ENCODE measurements around the gene POU6F2. TPM values are rescaled to one million over a fixed set of nuclear protein-coding genes. Genes with fewer than 3 reads are reported as not detected.

Gene POU6F2
- total and polyA plus RNA-seq, 4 donors: 0.38 to 1.9 (median 1.5) TPM; not detected in 1

DNA sequence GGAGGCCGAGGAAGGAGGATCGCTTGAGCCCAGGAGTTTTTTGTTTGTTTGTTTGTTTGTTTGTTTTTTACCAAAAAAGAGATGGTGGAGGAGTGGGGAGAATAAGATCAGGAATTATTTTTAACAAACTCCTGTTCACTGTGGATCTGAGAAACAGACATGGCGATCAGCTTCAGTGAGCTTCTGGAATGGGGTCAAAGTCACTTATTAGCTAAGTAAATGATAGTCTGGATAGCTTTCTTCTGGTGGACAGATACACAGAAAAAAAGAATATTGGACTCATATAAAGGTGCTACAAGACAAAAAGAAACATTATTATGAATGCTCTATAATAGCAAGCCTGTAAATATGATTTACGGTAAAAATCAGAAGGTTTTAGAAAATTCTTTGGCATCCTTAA lies 85.1 kb downstream of the POU6F2 start:
- Histone ChIP-seq H3K27me3 (ENCODE audit: control insufficient read depth in 1 of 2, insufficient read depth in 2 of 2, low read length in 1 of 2) (no peaks in the 10 kb centered on the region), H3K27ac (ENCODE audit: low read depth in 1 of 2, low read length in 2 of 2) (no peak overlapping the region), H3K36me3 (ENCODE audit: control insufficient read depth in 1 of 2, insufficient read depth in 2 of 2, low read length in 1 of 2) (no peaks in the 10 kb centered on the region), H3K4me1 (ENCODE audit: control insufficient read depth in 1 of 2, insufficient read depth in 2 of 2, low read length in 2 of 2) (no peaks in the 10 kb centered on the region), H3K9me3 (ENCODE audit: control insufficient read depth, low read length) (no peaks in the 10 kb centered on the region), H3K4me3 (ENCODE audit: low read length in 2 of 2) (no peak overlapping the region)
- intact Hi-C loops (cut with DNase I): no loop called here
- no peak for ATAC-seq (ENCODE audit: low FRiP score)
- no peak for DNase-seq
- 75 to 81% methylated on average over 4 of the region's 4 CpGs for WGBS, 2 donors

DNA sequence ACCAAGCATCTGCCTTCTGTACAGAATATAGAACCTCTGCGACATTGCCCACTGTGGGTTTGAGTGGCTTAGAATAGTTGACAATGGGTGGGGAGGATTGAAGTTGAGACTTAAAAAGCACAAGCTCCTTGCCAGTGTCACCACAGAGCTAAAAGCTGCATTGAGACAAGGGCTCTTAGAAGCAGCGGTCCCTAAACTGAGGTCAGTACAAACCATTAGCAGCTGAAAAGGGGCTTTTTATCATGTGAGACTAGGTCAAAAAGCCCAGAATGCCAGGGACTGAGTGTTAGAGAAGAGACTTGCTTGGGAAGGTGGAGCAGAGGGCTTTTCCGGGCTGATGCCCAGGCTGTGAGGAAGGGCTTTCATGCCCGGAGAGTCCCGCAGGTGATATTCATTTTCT lies 91.3 kb downstream of the POU6F2 start:
- no peak for DNase-seq
- H3K27ac ChIP-seq (ENCODE audit: low read depth in 1 of 2, low read length in 2 of 2): no peak overlapping the region
- no peak for ATAC-seq (ENCODE audit: low FRiP score)
- intact Hi-C loops (cut with DNase I): no loop called here
- H3K36me3 ChIP-seq (ENCODE audit: control insufficient read depth in 1 of 2, insufficient read depth in 2 of 2, low read length in 1 of 2): no peaks in the 10 kb centered on the region
- H3K27me3 ChIP-seq (ENCODE audit: control insufficient read depth in 1 of 2, insufficient read depth in 2 of 2, low read length in 1 of 2): no peaks in the 10 kb centered on the region
- no peaks in the 10 kb centered on the region for H3K9me3 ChIP-seq (ENCODE audit: control insufficient read depth, low read length)
- no peak overlapping the region for H3K4me3 ChIP-seq (ENCODE audit: low read length in 2 of 2)
- no peaks in the 10 kb centered on the region for H3K4me1 ChIP-seq (ENCODE audit: control insufficient read depth in 1 of 2, insufficient read depth in 2 of 2, low read length in 2 of 2)
- WGBS, 2 donors: 71 to 75% methylated on average over 5 of the region's 5 CpGs

DNA sequence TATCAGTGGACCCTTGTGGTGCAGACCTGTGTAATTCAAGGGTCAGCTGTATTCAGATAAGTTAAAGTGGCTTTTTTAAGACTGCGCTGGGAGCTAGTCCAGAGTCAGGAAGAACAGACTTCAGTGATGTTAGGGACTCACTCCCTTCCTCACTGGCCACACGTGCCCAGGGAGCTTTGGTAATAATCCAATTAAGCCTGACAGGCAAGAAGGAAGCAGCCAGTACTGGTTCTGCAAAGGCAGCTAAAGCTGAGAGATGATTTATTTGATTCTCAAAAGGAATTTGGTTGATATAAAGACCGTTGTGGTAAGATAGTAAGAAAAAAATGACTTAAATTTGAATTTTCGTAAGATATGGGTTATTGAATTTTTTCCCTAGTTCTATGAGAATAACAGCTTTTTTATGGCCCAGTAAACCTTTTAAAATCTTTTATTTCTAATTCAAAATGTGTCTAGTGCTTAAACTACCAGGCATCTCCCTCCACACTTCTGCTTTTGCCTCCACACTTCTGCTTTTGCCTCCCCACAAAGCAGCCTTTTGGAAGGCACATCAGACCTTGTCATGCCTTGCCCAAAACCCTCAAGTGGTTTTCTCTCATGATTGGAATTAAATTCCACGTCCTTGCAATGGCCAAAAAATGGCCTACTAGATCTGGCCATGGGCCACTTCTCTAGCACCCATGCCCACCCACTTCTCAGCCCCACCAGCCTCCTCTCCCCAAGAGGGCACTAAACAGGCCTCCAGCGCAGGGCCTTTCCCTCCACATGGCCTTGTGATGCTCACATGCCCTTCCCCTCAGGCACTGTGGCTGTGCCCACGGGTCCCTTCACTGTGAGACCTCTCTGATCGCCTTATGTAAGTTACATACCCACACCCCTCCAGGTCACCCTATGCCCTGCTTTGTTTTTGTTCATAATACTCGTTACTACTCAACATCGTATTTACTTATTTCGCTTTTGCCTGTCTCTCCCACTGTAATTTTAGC lies 92.5 kb downstream of the POU6F2 start:
- DNase-seq: no peak
- Histone ChIP-seq H3K27me3 (ENCODE audit: control insufficient read depth in 1 of 2, insufficient read depth in 2 of 2, low read length in 1 of 2) (no peaks in the 10 kb centered on the region), H3K36me3 (ENCODE audit: control insufficient read depth in 1 of 2, insufficient read depth in 2 of 2, low read length in 1 of 2) (no peaks in the 10 kb centered on the region), H3K4me3 (ENCODE audit: low read length in 2 of 2) (no peak overlapping the region), H3K4me1 (ENCODE audit: control insufficient read depth in 1 of 2, insufficient read depth in 2 of 2, low read length in 2 of 2) (no peaks in the 10 kb centered on the region), H3K9me3 (ENCODE audit: control insufficient read depth, low read length) (no peaks in the 10 kb centered on the region), H3K27ac (ENCODE audit: low read depth in 1 of 2, low read length in 2 of 2) (no peak overlapping the region)
- no peak for ATAC-seq (ENCODE audit: low FRiP score)
- 71 to 73% methylated on average over 11 of the region's 11 CpGs for WGBS, 2 donors
- intact Hi-C loops (cut with DNase I): loop anchor here in 1 of 2 donors (10.0 kb wide), 1 partner anchor 395 kb away; no protein-coding TSS in a partner anchor

DNA sequence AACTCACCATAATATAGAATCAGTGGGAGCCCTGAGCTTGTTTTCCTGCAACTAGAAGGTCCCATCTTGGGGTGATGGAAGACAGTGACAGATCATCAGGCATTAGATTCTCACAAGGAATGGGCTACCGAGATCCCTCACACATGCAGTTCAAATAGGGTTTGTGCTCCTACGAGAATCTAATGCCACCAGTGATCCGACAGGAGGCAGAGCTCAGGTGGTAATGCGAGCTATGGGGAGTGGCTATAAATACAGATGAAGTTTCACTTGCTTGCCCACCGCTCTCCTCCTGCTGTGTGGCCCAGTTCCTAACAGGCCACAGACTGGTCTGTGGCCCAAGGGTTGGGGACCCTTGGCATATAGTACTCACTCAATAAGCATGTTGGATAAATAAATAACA lies 93.4 kb downstream of the POU6F2 start:
- Histone ChIP-seq H3K4me1 (ENCODE audit: control insufficient read depth in 1 of 2, insufficient read depth in 2 of 2, low read length in 2 of 2) (no peaks in the 10 kb centered on the region), H3K36me3 (ENCODE audit: control insufficient read depth in 1 of 2, insufficient read depth in 2 of 2, low read length in 1 of 2) (no peaks in the 10 kb centered on the region), H3K27me3 (ENCODE audit: control insufficient read depth in 1 of 2, insufficient read depth in 2 of 2, low read length in 1 of 2) (no peaks in the 10 kb centered on the region), H3K9me3 (ENCODE audit: control insufficient read depth, low read length) (no peaks in the 10 kb centered on the region), H3K4me3 (ENCODE audit: low read length in 2 of 2) (no peak overlapping the region), H3K27ac (ENCODE audit: low read depth in 1 of 2, low read length in 2 of 2) (no peak overlapping the region)
- DNase-seq: no peak
- ATAC-seq (ENCODE audit: low FRiP score): no peak
- intact Hi-C loops (cut with DNase I): loop anchor here in 1 of 2 donors (10.0 kb wide), 1 partner anchor 394 kb away; no protein-coding TSS in a partner anchor
- 96 to 97% methylated on average over 5 of the region's 5 CpGs for WGBS, 2 donors

DNA sequence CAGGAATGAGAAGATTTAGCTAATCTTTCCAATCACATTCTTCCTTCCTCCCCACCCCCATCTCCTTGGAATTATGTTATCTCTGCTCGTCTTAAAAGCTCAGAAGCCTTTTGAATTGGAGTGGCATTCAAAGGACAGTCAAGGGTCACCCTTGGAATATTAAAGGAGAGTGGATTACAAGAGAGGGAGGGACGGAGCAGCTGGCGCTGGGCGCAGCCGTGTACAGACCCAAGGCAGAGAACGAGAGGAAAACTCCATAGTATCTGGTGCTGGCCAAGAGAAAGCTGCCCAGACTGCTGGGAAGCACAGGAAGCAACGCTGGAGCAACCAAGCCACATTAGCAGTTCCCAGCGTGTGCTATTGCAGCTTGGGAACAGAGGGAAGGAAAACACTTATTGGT lies 95.7 kb downstream of the POU6F2 start:
- intact Hi-C loops (cut with DNase I): loop anchor here in 1 of 2 donors (10.0 kb wide), 1 partner anchor 391 kb away; no protein-coding TSS in a partner anchor
- Histone ChIP-seq H3K4me3 (ENCODE audit: low read length in 2 of 2) (no peak overlapping the region), H3K27ac (ENCODE audit: low read depth in 1 of 2, low read length in 2 of 2) (no peak overlapping the region), H3K4me1 (ENCODE audit: control insufficient read depth in 1 of 2, insufficient read depth in 2 of 2, low read length in 2 of 2) (no peaks in the 10 kb centered on the region), H3K27me3 (ENCODE audit: control insufficient read depth in 1 of 2, insufficient read depth in 2 of 2, low read length in 1 of 2) (no peaks in the 10 kb centered on the region), H3K9me3 (ENCODE audit: control insufficient read depth, low read length) (no peaks in the 10 kb centered on the region), H3K36me3 (ENCODE audit: control insufficient read depth in 1 of 2, insufficient read depth in 2 of 2, low read length in 1 of 2) (no peaks in the 10 kb centered on the region)
- 7 to 9% methylated on average over 8 of the region's 8 CpGs for WGBS, 2 donors
- ATAC-seq (ENCODE audit: low FRiP score) (peak; percentile 77), DNase-seq (no peak)

DNA sequence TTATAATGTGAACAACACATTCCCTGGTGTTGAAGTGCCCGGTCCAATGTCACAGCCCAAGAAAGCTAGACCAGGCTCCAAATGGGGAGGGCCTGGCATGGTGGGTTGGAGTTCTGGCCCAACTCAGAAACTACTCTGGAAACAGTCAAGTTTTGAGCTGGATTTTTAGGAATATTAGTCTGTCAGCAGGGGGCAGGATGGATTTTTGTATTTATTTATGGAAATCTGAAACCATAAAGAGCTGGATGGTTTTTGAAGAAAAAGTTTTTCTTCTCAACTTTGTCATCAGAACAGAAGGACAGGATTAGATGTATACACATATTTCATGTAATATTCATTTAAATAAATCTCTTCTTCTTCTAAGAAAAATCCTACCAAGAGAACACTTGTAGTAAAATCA lies 97.5 kb downstream of the POU6F2 start:
- H3K4me3 ChIP-seq (ENCODE audit: low read length in 2 of 2): no peak overlapping the region
- ATAC-seq (ENCODE audit: low FRiP score): no peak
- no peaks in the 10 kb centered on the region for H3K36me3 ChIP-seq (ENCODE audit: control insufficient read depth in 1 of 2, insufficient read depth in 2 of 2, low read length in 1 of 2)
- no peaks in the 10 kb centered on the region for H3K4me1 ChIP-seq (ENCODE audit: control insufficient read depth in 1 of 2, insufficient read depth in 2 of 2, low read length in 2 of 2)
- no peaks in the 10 kb centered on the region for H3K9me3 ChIP-seq (ENCODE audit: control insufficient read depth, low read length)
- intact Hi-C loops (cut with DNase I): loop anchor here in 1 of 2 donors (10.0 kb wide), 1 partner anchor 390 kb away; no protein-coding TSS in a partner anchor
- 83 to 91% methylated on average over 1 of the region's 1 CpG for WGBS, 2 donors
- no peak for DNase-seq
- no peaks in the 10 kb centered on the region for H3K27me3 ChIP-seq (ENCODE audit: control insufficient read depth in 1 of 2, insufficient read depth in 2 of 2, low read length in 1 of 2)
- no peak overlapping the region for H3K27ac ChIP-seq (ENCODE audit: low read depth in 1 of 2, low read length in 2 of 2)

DNA sequence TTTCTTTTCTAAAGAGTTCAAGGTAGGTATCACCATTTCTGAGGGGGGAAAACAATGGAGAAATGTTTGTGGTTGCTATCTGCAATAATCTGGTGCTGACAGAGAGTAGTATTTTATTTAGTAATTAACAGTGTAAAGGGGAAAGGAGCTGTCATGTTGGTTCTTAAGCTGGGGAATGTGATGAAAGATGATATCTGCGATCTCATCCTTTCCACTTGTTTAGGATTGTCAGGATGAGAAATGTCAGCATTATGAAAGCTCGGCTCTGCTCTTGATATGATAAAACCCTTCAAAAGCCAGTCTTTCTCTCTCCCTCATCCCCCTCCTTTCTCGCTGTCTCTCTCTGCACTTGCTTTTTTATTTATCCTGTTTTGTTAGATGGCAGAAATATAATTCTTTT lies 106.1 kb downstream of the POU6F2 start:
- WGBS, 2 donors: 63 to 77% methylated on average over 3 of the region's 3 CpGs
- Histone ChIP-seq H3K36me3 (ENCODE audit: control insufficient read depth in 1 of 2, insufficient read depth in 2 of 2, low read length in 1 of 2) (no peaks in the 10 kb centered on the region), H3K27ac (ENCODE audit: low read depth in 1 of 2, low read length in 2 of 2) (no peak overlapping the region), H3K4me1 (ENCODE audit: control insufficient read depth in 1 of 2, insufficient read depth in 2 of 2, low read length in 2 of 2) (no peaks in the 10 kb centered on the region), H3K9me3 (ENCODE audit: control insufficient read depth, low read length) (no peaks in the 10 kb centered on the region), H3K4me3 (ENCODE audit: low read length in 2 of 2) (no peak overlapping the region), H3K27me3 (ENCODE audit: control insufficient read depth in 1 of 2, insufficient read depth in 2 of 2, low read length in 1 of 2) (no peaks in the 10 kb centered on the region)
- intact Hi-C loops (cut with DNase I): loop anchor here in 1 of 2 donors (5.0 kb wide), 1 partner anchor 384 kb away; no protein-coding TSS in a partner anchor
- ATAC-seq (ENCODE audit: low FRiP score): no peak
- DNase-seq: no peak

DNA sequence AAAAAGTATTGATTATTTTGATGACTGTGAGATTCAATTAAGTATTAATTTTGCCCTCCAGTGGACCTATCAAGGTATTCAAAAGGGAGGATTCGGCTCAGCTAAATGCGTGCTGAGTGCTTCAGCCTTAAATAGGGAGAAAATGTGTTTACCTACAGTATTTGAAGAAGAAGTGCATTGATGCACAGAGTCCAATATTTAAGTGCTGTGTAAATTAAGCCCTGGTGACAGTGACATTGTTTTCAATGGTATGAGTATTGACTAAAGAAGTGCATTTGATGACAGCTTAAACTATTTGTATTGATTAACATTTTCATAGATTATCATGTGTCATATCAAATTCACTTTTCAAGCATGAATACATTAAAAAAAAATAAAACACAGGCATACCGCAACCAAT lies 106.6 kb downstream of the POU6F2 start:
- ATAC-seq (ENCODE audit: low FRiP score): no peak
- intact Hi-C loops (cut with DNase I): loop anchor here in 1 of 2 donors (5.0 kb wide), 1 partner anchor 383 kb away; no protein-coding TSS in a partner anchor

DNA sequence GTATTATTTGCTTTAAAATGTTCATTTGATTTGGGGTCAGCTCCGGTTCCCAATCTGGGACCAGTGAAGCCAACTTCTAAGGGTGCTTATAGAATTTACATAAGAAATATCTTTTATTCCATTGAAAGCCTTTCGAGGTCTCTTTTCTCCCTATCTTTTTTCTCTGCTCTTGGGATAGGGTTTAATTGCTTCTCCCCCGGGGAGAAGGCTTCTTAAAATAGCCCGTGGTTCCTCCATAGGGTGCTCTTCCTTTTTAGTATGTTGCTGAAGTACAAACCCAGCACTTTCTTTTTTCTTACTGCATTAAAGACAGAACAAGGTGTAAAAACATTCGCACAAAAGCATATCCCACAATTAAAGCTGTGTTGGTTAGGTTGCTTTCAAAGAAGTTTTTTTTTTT lies 107.5 kb downstream of the POU6F2 start:
- ATAC-seq (ENCODE audit: low FRiP score) (no peak), DNase-seq (no peak)
- H3K27me3 ChIP-seq (ENCODE audit: control insufficient read depth in 1 of 2, insufficient read depth in 2 of 2, low read length in 1 of 2): no peaks in the 10 kb centered on the region
- H3K27ac ChIP-seq (ENCODE audit: low read depth in 1 of 2, low read length in 2 of 2): no peak overlapping the region
- H3K9me3 ChIP-seq (ENCODE audit: control insufficient read depth, low read length): no peaks in the 10 kb centered on the region
- intact Hi-C loops (cut with DNase I): no loop called here
- H3K4me3 ChIP-seq (ENCODE audit: low read length in 2 of 2): peak overlapping the region; percentile 20 to 66
- H3K4me1 ChIP-seq (ENCODE audit: control insufficient read depth in 1 of 2, insufficient read depth in 2 of 2, low read length in 2 of 2): no peaks in the 10 kb centered on the region
- 29 to 31% methylated on average over 5 of the region's 5 CpGs for WGBS, 2 donors
- no peaks in the 10 kb centered on the region for H3K36me3 ChIP-seq (ENCODE audit: control insufficient read depth in 1 of 2, insufficient read depth in 2 of 2, low read length in 1 of 2)

More for the DNA sequence above, 106.6 kb downstream of the POU6F2 start:
- no peaks in the 10 kb centered on the region for H3K9me3 ChIP-seq (ENCODE audit: control insufficient read depth, low read length)
- H3K4me1 ChIP-seq (ENCODE audit: control insufficient read depth in 1 of 2, insufficient read depth in 2 of 2, low read length in 2 of 2): no peaks in the 10 kb centered on the region
- H3K27ac ChIP-seq (ENCODE audit: low read depth in 1 of 2, low read length in 2 of 2): no peak overlapping the region
- DNase-seq: no peak
- H3K4me3 ChIP-seq (ENCODE audit: low read length in 2 of 2): no peak overlapping the region
- H3K36me3 ChIP-seq (ENCODE audit: control insufficient read depth in 1 of 2, insufficient read depth in 2 of 2, low read length in 1 of 2): no peaks in the 10 kb centered on the region
- no peaks in the 10 kb centered on the region for H3K27me3 ChIP-seq (ENCODE audit: control insufficient read depth in 1 of 2, insufficient read depth in 2 of 2, low read length in 1 of 2)
- 88 to 91% methylated on average over 3 of the region's 3 CpGs for whole genome bisulfite sequencing, 2 donors

Measured in aorta (tissue), 5 donors.